Ramos (cell line): ENCODE data around the gene MZT2B.
"Not testable (repeated sequence)": the region's sequence is repeated elsewhere in the genome, so short reads cannot be mapped to it uniquely, and the experiment has no call there.

Experiments used
- in situ Hi-C: fragments of 300-500 bp; cut with MboI; formaldehyde crosslinking; loops from one replicate; pipeline ENCODE4 v1.14.3; 2022; ENCODE audit warnings: low sequenced_read_pairs; ENCODE audit not compliant: unreplicated experiment

The MZT2B gene, protein sequence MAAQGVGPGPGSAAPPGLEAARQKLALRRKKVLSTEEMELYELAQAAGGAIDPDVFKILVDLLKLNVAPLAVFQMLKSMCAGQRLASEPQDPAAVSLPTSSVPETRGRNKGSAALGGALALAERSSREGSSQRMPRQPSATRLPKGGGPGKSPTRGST

DNA sequence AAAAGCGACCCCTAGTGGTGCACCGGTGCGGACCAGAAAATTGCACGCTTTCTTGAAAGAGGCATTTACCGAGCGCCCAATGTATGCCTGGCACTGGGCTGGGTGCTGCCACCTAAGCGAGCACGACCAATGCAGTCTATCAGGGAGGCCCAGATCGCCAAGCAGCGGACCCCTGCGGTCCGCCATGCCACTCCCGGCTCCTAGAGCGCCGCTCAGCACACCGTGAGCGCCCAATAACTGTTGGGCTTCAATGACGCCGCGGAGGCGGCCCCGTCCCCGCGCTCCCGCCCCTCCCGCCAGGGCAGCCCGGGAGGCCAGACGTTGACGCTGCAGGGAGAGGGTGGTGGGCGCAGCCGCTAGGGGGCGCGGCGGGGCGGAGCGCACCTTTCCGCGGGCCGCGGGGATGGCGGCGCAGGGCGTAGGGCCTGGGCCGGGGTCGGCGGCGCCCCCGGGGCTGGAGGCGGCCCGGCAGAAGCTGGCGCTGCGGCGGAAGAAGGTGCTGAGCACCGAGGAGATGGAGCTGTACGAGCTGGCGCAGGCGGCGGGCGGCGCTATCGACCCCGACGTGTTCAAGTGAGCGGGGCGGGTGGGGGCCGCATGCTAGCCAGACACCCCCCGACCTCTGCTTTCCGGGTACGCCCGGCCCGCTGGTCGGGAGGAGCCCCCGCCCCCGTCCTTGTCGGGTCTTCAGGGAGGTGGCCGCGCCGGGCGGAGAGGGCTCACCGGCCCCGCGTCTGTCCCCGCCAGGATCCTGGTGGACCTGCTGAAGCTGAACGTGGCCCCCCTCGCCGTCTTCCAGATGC is at the start of gene MZT2B:
TSS of gene MZT2B (plus strand) at position 383 of the 803 bp plus-strand sequence. CDS start at position 404, 21 bp downstream.
- in situ Hi-C loops: loop anchor here (5.0 kb wide), 1 partner anchor 155 kb away; no protein-coding TSS in a partner anchor

DNA sequence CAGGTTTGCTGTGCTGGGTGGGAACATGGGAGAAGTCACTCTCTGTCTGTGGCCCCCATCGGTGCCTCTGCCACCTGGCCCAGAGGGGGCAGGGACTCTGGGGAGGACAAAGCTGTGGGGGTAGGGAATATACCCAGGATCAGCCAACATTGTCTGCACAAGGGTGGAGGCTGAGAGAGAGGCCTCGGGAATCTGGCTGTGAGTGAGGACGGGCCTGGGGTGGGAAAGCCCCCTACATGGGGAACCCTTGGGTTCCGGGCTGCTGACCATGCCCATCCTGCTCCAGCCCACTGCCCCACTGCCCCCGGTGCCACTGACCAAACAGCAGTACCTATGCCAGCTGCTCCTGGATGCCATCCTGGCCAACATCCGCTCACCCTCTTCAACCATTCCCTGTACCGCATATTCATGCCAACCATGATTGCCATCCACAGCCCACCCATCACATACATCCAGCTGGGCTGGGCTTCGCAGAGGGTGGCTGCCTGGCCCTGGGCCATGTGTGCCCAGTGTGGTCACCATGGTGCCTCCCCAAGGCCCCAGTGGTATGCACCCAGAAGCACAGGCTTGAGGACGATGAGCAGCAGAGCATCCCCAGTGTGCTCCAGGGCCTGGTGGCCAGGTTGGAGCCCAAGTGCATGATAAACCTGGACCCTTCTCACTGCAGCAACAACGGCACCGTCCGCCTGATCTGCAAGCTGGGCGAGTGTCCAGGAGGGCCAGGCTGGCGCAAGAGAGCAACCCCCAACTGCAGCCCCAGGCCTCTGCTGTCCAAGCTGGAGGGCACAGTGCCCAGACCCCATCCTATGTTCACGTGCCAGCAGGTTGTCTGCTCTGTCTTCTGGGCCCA is 46.1 kb upstream of the MZT2B start:
- in situ Hi-C loops: no loop called here

DNA sequence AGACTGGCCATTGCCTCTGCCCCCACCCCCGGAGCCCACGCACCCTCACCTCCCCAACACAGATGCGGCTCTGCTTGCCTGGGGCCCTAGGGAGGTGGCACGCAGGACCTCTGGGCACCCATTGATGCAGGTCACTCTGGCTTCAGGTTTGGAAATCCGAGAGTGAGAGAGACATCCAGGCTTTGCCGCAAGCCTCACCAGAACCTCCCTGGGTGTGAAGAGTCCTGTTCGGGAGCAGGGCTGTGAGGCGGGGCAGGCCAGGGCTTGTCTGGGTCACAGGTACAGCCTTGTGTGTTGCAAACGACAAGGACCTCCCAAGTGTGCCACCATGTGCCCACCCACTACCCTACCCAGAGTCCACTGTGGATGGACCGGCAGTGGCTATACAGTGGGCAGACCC is 45.5 kb upstream of the MZT2B start:
- in situ Hi-C loops: not testable (repeated sequence)

DNA sequence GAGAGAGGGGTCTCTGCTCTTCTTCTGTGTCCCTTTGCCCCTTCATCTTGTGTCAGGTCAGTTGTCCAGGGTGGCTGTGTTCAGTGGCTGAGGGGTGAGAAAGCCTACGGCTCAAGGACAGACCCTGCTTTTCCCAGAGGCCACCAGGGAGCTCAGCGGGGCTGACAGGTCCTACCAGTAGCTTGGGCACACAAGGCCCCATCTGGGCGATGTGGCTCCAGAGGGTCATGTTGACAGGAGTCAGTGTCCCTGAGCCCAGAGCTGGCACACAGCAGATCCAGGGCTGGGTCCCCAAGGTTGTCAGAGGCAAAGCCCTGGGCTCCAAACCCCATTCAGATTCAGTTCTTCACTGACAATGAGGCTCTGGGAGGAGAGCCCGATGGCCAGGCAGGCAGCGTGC is 44.9 kb upstream of the MZT2B start:
- in situ Hi-C loops: not testable (repeated sequence)

DNA sequence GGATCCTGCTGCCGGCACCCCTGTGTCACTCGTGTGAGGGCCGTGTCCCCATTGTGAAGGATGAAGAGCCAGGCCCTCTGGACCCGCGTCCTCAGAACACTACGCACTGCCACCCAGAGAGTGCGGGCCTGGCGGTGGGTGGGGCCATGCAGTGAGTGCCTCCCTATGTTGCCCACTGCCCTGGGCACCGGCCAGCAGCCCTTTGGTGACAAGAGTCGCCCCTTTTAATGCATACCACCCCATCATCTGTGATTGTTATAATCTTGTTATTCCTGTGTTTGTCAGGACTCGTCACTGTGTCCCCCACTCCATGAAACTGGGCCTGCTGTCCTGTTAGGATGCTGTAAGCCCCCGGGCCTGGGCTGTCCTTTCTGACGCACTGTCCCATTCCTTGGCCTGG is 43.7 kb upstream of the MZT2B start:
- in situ Hi-C loops: not testable (repeated sequence)

DNA sequence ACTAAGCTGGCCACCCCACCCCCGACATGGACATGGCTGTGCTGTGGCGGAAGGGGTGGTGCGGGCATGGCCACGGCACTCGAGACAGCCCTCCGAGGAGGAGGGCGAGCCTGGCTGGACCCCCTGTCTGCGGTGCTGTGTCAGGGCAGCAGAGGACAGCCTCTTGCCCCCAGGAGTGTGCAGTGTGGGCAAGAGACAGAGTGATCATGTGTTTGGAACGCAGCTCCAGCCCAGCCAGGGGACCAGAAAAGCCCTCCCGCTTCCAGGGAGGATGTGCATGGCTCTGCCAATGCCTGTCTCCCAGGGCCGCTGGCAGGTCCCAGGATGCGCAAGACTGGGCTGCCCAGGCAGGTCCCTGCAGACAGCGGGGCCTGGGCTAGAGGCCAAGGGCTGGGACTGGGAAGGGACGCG is 43.2 kb upstream of the MZT2B start:
- in situ Hi-C loops: not testable (repeated sequence)

DNA sequence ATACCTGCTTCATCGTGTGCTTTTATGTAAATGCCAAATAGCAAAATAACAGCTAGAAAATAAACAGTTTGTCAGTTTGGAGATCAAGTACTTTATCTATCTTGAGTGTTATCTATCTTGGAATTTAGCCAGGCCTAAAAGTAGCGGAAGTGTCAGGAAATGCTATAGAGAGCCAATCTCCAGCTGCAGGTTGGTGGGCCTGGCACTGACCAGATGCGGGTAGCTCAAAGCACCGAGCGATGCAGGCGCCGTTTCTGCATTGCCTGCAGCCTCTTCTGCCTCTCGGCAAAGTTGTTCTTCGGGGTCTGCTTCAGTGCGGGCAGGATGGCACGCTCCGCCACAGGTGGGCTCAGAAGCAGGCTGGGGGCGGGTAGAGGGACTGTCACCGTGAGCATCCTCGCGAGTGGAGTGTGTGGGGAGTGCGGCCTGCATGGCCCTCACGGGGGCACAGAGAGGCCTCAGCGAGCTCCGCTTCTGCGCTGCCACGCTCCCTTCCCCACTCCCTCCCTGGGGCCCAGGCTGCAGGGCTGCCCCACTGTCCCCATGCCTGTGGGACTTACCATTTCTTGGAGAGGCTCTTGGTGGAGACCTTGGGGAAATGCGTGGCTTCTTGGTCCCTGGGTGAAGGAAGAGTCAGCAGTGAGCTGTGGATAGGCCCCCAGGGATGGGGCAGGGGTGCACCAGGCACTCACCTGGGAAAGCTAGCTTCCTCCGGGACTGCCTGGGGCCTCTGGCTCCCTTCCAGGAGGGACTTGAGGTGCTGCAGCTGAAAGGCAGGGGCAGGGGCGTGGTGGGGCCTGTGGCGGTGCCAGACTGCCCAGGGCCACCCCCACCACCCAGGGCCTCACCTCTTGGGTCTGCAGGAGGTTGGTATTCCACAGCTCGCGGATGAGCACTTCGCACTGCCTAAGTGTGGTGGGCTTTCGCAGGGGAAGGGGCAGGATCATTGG is 42.5 kb upstream of the MZT2B start:
- in situ Hi-C loops: not testable (repeated sequence)

DNA sequence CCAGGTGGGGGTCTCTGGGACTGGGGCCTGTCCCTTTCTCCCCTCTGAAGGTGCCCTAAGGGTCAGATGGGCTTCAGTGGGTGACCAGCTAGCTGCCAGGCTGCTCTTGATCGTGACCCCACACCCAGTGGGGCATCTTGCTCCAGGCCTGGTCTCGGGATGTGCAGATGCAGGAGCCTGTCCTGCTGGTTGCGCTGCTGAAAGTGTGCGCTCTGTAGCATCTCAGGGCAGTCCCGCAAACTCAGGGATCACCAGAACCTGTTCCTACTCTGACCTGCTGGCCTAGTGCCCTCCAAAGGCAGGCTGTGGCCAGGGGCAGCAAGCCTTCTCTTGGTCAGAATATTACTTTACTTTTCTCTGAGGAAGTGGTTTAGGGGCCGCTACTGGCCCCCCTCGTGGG is 41.5 kb upstream of the MZT2B start:
- in situ Hi-C loops: not testable (repeated sequence)

DNA sequence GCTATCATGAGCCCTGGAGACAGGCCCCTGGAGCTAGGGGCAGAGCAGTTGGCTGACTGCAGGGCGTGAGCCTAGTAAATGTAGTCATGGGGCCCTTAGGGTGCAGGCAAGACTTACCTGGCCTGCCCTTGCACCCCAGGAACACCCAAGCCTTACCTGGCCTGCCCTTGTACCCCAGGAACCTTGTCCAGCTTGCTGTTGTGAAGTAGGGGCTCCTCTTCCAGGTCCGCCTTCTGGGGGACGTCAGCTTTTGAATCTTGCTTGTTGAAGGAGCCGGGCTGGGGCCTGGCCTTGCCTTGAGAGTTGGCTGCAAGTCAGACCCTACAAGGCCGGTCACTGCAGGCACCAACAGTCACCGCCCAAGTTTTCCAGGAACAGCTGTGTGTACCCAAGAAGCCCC is 41.1 kb upstream of the MZT2B start:
- in situ Hi-C loops: not testable (repeated sequence)

DNA sequence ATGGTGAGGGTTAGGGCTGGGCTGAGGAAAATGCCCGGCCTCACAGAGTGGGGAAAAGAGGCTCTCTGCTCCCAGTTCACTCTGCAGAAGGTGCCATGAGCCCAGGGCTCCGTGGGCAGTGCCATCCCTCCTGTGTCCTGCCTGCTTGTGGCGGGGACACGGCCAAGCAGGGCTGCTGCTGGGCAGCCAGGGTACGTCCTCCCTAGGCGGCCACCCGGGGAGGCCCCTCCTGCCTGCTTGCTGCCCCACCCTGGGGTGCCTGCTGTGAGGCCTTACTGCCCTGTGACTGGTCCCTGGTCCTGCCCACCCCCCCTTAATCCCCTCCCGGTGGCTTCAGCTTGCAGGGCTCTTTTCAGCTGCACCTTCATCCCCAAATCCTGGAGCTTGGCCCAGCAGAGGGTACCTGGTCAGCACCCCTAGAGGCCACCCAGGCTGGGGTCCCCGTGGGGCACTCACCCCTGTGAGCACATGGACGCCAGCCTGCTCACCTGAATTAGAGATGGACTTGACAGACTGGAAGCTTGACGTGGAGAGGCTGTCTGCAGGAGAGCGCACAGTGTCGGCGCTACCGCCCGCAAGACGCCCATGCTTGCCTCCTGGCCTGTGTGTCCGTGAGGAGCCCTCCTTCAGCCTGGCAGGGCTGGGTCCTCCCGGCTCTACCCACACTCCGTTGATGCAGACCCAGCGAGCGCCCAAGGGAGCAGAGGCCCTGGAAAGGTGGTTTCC is 40.3 kb upstream of the MZT2B start:
- in situ Hi-C loops: not testable (repeated sequence)

DNA sequence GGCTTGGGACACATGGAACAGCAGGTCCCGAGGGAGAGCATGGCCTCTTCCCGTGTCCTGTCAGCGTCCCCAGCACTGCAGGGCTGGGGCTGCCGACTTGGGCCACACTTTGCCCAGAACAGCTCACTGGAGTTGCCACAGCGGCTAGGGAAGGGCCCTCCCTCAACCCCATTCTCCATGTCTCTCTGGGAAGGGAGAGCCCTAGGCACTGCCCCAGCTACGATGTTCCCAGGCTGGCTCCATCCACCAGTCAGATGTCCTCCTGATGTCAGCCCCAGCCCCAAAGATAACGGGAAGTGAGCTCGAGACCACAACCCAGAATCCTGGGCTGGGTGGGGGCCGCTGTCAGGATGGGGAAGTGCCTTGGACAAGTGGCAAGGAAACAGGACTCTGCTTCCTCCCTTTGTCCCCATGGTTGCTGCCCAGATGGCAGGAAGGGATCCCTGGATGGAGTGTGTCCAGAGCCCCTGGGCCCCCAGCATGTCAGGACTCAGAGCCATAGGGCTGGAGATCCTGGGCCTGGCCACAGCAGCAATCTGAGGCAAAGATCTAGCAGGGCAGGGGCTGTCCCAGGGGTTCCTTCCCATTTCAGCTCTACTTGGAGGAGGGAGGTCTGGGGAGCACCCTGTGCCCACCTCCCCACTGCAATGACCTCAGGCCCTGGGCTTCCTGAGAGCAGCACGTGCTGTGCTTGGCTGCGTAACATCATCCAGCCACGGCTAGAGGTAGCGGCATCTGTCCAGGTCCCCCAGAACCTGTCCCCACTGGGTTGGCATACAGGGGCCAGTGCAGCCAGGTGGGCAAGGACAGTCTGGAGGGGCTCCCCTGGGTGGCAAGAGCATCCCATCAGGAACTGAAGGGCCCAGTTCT is 39.4 kb upstream of the MZT2B start:
- in situ Hi-C loops: not testable (repeated sequence)

DNA sequence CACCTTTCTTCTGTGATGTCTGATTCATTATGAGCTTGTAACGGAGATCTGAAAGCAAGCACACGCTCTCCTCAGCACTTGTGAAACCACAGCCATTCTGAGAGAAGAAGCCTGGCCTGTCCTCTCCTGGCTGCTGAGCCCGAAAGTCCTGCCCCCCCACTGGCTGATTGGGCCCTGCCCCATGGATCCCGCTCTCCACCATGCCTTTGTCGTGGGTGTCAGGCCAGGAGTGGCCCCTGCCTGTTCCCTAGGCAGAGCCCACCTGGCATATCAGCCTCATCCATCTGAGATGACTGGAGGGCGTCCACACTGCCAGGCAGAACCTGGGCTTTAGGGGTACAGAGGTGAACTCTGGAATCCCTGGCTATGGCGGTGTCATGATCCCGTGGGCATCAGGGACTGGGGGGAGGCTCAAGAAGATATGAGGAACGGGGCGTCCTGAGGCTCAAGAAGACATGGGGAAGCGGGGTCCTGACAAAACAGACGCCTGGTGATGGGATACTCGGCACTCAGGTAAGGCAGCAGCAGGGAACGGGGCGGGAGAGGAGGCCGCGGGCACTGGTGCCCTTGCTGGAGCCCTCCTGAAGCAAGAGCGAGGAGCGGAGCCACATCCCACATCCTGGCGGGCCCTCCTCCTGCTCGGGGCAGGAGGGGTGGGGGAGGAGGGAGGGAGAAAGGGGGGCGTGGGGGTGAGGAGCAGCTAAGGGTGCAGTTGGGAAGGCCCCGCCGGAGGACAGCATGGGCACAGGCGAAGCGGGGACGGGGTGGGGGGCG is 38.6 kb upstream of the MZT2B start:
- in situ Hi-C loops: not testable (repeated sequence)

DNA sequence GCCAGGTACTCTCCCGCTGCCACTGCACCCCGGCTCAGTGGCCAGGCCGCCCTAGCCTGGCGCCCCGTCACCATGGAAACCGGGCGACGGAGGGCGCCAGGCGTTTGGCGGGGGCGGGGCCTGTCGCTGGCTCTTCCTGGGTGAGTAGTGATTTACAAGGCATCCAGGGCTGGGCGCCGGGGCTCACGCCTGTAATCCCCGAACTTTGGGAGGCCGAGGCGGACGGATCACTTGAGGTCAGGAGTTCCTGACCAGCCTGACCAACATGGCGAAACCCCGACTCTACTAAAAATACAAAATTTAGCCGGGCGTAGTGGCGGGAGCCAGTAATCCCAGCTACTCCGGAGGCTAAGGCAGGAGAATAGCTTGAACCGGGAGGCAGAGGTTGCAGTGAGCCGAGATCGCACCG is 37.1 kb upstream of the MZT2B start, which contains the start of gene CCDC74B:
TSS of gene CCDC74B (minus strand) at position 107 of the 409 bp plus-strand sequence. CDS start 116 bp downstream, outside the sequence.
- in situ Hi-C loops: not testable (repeated sequence)

DNA sequence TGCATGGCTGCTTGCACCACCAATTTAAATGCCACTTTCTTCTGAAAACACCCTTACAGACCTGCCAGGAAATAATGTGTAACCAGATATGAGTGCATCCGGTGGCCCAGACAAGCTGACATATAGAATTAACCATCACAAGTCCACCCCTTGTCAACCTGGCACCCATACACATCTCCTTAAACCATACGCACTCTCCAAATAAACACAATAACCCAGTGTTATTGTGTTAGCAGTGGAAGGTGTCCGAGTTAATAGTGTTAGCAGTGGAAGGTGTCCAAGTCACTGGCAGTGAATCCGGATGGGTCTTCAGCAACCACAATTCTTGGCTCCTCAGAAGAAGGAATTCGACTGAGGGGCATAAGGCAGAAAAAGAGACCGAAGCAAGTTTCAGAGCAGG is 33.5 kb upstream of the MZT2B start:
- in situ Hi-C loops: not testable (repeated sequence)

DNA sequence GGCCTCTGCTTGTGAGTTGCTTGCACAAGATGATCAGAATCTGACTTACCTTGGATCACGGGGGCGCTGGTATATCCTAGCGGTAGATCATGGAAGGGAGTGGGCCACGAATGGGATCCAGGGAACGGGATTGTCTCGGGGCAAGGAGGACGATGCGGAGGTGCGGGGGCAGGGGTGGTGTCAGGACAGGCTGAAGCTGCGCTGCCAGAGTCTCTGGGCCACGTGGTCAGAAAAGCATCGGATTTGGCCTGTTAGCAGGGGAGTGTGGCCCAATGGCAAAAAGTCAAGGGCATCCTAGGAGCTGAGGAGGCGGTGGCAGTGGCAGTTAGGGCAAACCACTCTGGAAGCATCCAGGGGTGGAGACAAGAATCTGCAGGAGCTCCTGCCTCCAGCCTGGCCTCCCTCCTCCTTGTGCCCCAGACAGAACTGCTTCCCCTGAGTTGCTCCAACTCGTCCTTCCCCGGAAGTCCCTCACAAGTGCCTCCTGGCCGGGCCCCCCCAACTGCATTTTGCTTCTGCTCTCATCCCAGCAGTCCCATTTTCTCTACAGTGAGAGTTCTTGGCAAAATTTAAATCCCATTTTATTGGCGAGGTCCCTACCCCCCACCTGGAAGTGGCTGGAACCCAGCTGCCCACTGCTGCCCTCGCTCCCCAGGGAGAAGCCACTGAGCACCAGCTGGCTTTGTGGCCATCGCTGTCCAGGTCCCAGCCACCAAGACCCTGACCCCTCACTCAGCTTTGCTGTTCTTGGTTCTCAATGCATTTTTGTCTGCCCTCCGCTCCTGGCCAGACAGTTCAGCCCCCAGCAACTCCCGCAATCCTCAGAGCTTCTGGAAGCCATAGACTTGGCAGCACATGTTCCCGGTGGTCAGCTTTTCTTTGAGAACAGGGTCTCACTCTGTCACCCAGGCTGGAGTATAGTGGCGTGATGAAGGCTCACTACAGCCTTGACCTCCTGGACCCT is 31.6 kb upstream of the MZT2B start:
- in situ Hi-C loops: no loop called here

DNA sequence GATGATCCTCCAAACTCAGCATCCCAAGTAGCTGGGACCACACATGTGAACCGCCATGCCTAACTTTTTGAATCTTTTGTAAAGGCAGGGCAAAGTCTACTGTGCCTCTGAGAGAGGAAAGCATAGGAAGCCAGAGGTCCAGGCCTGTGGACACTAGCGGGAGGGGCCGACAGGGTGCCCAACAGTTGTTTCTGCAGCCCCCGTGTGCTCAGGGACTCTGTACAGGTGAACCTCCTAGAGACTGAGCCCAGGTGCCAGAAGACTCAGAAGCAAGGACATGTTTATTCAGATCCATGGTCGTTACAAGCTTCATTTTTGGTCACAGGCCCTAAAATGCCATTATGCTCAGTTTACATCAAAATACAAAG is 30.9 kb upstream of the MZT2B start:
- in situ Hi-C loops: not testable (repeated sequence)
